H1 (cell line): ENCODE data around the gene GMPPA. TPM values are rescaled to one million over a fixed set of nuclear protein-coding genes. Genes with fewer than 3 reads are reported as not detected.

Source experiments
- EZH2 ChIP-seq: fragments of 200-600 bp; sonication (generic); IDR thresholded peaks from 2 replicates; pipeline ENCODE4 v1.7.1; 2012; ENCODE audit warnings: low read depth, mild to moderate bottlenecking, moderate library complexity, low read length, inconsistent platforms; ENCODE audit not compliant: severe bottlenecking
- GTF2F1 ChIP-seq: IDR thresholded peaks from 2 replicates; pipeline ENCODE4 v1.6.1; 2012; ENCODE audit warnings: low read depth, low read length, improper control_type of control experiment, borderline replicate concordance
- HDAC2 ChIP-seq, 2 experiments: fragments of 300-600 bp in 1 of 2; sonication (generic) in 1 of 2; IDR thresholded peaks; 2 replicates each; pipeline ENCODE4 v1.6.1; 2011 to 2012; ENCODE audit warnings: low read depth in 2 of 2, low read length in 2 of 2, mild to moderate bottlenecking in 2 of 2, moderate library complexity in 2 of 2, borderline replicate concordance in 1 of 2, inconsistent platforms in 1 of 2
- MAX ChIP-seq: IDR thresholded peaks from 2 replicates; pipeline ENCODE4 v1.6.1; 2012; ENCODE audit warnings: inconsistent platforms
- polyA plus RNA-seq, 7 experiments: library from polyadenylated mRNA; depleted of rRNA in 3 of 7; stranded (reverse) in 5 of 7; unstranded in 2 of 7; fragments of >200 nt in 5 of 7; fragments of 200-250 nt in 2 of 7; gene quantifications; 1 replicate in 5 of 7; 2 replicates in 1 of 7; 4 replicates in 1 of 7; pipeline versions ENCODE4 v1.2.1 to v1.2.3, GENCODE V29; 2011 to 2013; ENCODE audit warnings: missing spikeins in 2 of 7, mixed read lengths in 2 of 7
- total RNA-seq: library from RNA; stranded (reverse); fragmentation: NEBNext Ultra II Directional; extraction: Animal tissue kit (Norgen Biotek cat#: 25700); gene quantifications from 2 replicates; pipeline ENCODE4 v1.2.1, GENCODE V29; 2021

Gene GMPPA
- total and polyA plus RNA-seq, 2 of the 8 experiments (the other 6 are each of a cell fraction or from before 2014, with no cell fraction given): 34.3 to 98.8 TPM

GRCh38 chr2:219523031-219523671 lies 24.5 kb downstream of the GMPPA start (continued):
- TF ChIP-seq HDAC2 (IDR thresholded peaks at IDR 0.05; ENCODE audit: borderline replicate concordance in 1 of 2, low read depth in 2 of 2, low read length in 2 of 2): peak in 1 of 2 experiments; percentile 64; a peak in 1 of 4 replicates
- peak; percentile 83 for TF ChIP-seq MAX
- peak; percentile 45 for TF ChIP-seq EZH2
- no peak for TF ChIP-seq GTF2F1
